NB4 (cell line): ENCODE measurements around the gene OPCML.

Experiments
- MYC ChIP-seq: IDR thresholded peaks from 2 replicates; pipeline ENCODE4 v1.6.1; 2011; ENCODE audit warnings: low read depth, low read length
- POLR2A ChIP-seq: IDR thresholded peaks from 2 replicates; pipeline ENCODE4 v1.6.1; 2011; ENCODE audit warnings: mild to moderate bottlenecking; ENCODE audit not compliant: insufficient read length; ENCODE audit errors: extremely low read depth
- TF ChIP-seq, protein P1 (sequence below): IDR thresholded peaks from one replicate; pipeline ENCODE4 v1.5.1; 2012; ENCODE audit warnings: low read depth, low read length
- TF ChIP-seq, protein P2 (sequence below): IDR thresholded peaks from 2 replicates; pipeline ENCODE4 v1.6.1; 2011; ENCODE audit warnings: low read depth, low read length

GRCh38 chr11:133154076-133154475, 378.2 kb downstream of the OPCML start:
- TF ChIP-seq, protein P1, sequence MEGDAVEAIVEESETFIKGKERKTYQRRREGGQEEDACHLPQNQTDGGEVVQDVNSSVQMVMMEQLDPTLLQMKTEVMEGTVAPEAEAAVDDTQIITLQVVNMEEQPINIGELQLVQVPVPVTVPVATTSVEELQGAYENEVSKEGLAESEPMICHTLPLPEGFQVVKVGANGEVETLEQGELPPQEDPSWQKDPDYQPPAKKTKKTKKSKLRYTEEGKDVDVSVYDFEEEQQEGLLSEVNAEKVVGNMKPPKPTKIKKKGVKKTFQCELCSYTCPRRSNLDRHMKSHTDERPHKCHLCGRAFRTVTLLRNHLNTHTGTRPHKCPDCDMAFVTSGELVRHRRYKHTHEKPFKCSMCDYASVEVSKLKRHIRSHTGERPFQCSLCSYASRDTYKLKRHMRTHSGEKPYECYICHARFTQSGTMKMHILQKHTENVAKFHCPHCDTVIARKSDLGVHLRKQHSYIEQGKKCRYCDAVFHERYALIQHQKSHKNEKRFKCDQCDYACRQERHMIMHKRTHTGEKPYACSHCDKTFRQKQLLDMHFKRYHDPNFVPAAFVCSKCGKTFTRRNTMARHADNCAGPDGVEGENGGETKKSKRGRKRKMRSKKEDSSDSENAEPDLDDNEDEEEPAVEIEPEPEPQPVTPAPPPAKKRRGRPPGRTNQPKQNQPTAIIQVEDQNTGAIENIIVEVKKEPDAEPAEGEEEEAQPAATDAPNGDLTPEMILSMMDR, result no peak
- TF ChIP-seq POLR2A, result no peak
- TF ChIP-seq, protein P2, sequence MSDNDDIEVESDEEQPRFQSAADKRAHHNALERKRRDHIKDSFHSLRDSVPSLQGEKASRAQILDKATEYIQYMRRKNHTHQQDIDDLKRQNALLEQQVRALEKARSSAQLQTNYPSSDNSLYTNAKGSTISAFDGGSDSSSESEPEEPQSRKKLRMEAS, result no peak
- TF ChIP-seq MYC, result no peak
